BE2C (cell line): Measurements from ENCODE around the gene SLC9A1. TPM values are rescaled to one million over a fixed set of nuclear protein-coding genes. Genes with fewer than 3 reads are reported as not detected.
"Not testable (repeated sequence)": the region's sequence is repeated elsewhere in the genome, so short reads cannot be mapped to it uniquely, and the experiment has no call there.

Experiments used
- DNase-seq: peaks from one replicate; pipeline ENCODE4 v3.0.0-alpha.2; 2020
- H3K27me3 ChIP-seq: fragments of 250-450 bp; sonication (Bioruptor Pico); 2 replicates; pipeline ENCODE4 v1.5.1; 2020; ENCODE audit warnings: mild to moderate bottlenecking
- H3K36me3 ChIP-seq: fragments of 250-450 bp; sonication (Bioruptor Pico); 2 replicates; pipeline ENCODE4 v1.5.1; 2020; ENCODE audit warnings: mild to moderate bottlenecking
- H3K4me1 ChIP-seq: fragments of 250-450 bp; sonication (Bioruptor Pico); 2 replicates; pipeline ENCODE4 v1.5.1; 2020
- H3K4me3 ChIP-seq: 2 replicates; pipeline ENCODE4 v1.5.1; 2011; ENCODE audit warnings: low read depth, low read length
- H3K9me3 ChIP-seq: fragments of 250-450 bp; sonication (Bioruptor Pico); 2 replicates; pipeline ENCODE4 v1.5.1; 2020
- CTCF ChIP-seq: IDR thresholded peaks from 2 replicates; pipeline ENCODE4 v1.5.1; 2012; ENCODE audit warnings: mild to moderate bottlenecking, low read depth, low read length
- polyA plus RNA-seq: library from polyadenylated mRNA; unstranded; fragments of >200 nt; gene quantifications from one replicate; pipeline ENCODE4 v1.2.1, GENCODE V29; 2012; ENCODE audit warnings: low read depth, missing spikeins; ENCODE audit not compliant: insufficient read length, insufficient read depth

SLC9A1 gene
- 15.6 TPM for polyA plus RNA-seq

GRCh38 chr1:27154991-27155781, at the start of gene SLC9A1:
TSS of gene SLC9A1 (minus strand) at chr1:27155125. CDS start at chr1:27154334, 791 bp downstream.
- H3K27me3 ChIP-seq, result no peaks in the 10 kb centered on the region
- no peaks in the 10 kb centered on the region for H3K36me3 ChIP-seq
- TF ChIP-seq CTCF, result peak; percentile 68
- peak within 1 kb of the TSS; percentile 68 for H3K4me3 ChIP-seq
- peak; percentile 89 for DNase-seq
- H3K9me3 ChIP-seq, result no peaks in the 10 kb centered on the region
- H3K4me1 ChIP-seq, result no peaks in the 10 kb centered on the region

GRCh38 chr1:27203946-27204345, 49.0 kb upstream of the SLC9A1 start:
- no peak for DNase-seq
- H3K9me3 ChIP-seq, result no peaks in the 10 kb centered on the region
- no peaks in the 10 kb centered on the region for H3K36me3 ChIP-seq
- no peak for TF ChIP-seq CTCF
- no peaks in the 10 kb centered on the region for H3K4me1 ChIP-seq
- no peak overlapping the region for H3K4me3 ChIP-seq
- no peaks in the 10 kb centered on the region for H3K27me3 ChIP-seq

GRCh38 chr1:27201295-27201694, 46.4 kb upstream of the SLC9A1 start:
- TF ChIP-seq CTCF, result no peak
- no peaks in the 10 kb centered on the region for H3K9me3 ChIP-seq
- no peaks in the 10 kb centered on the region for H3K36me3 ChIP-seq
- DNase-seq, result no peak
- H3K27me3 ChIP-seq, result no peaks in the 10 kb centered on the region
- no peaks in the 10 kb centered on the region for H3K4me1 ChIP-seq
- no peak overlapping the region for H3K4me3 ChIP-seq

- no peaks in the 10 kb centered on the region for H3K9me3 ChIP-seq
- H3K36me3 ChIP-seq, result no peaks in the 10 kb centered on the region
- H3K4me3 ChIP-seq, result no peak overlapping the region
- no peaks in the 10 kb centered on the region for H3K27me3 ChIP-seq
- DNase-seq, result no peak
- H3K4me1 ChIP-seq, result no peaks in the 10 kb centered on the region
- no peak for TF ChIP-seq CTCF
These were observed 38.3 kb upstream of the SLC9A1 start for GRCh38 chr1:27193194-27193593.

GRCh38 chr1:27192039-27192529, 37.2 kb upstream of the SLC9A1 start:
- Histone ChIP-seq H3K4me3 (no peak overlapping the region), H3K36me3 (no peaks in the 10 kb centered on the region), H3K27me3 (no peaks in the 10 kb centered on the region), H3K4me1 (no peaks in the 10 kb centered on the region), H3K9me3 (no peaks in the 10 kb centered on the region)
- TF ChIP-seq CTCF, result no peak
- no peak for DNase-seq

DNA sequence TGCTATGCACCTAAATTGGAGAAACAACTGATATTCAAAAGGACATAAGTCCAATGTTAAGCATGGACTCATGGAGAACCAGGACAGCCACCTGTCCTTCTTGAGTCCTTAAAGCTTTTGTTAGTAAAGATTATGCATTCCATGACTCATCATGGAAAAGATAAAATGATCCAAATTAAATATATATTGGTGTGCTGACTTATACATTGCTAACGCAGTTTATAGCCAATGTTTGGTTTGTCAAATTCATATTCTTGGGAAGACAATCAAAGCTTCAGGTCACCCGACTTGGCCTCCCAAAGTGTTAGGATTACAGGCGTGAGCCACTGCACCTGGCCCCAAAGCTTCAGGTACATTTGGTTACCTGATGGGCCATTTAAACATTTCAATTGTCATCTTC, 29.7 kb upstream of the SLC9A1 start:
- H3K4me1 ChIP-seq, H3K27me3 ChIP-seq, H3K9me3 ChIP-seq, DNase-seq, H3K4me3 ChIP-seq, H3K36me3 ChIP-seq: not testable (repeated sequence)
